ENCODE data around the gene VGLL2.

- TF ChIP-seq CTCF (conservative IDR thresholded peaks at IDR 0.05; ENCODE audit: low read length): no peak
- no peak for TF ChIP-seq EZH2phosphoT487 (IDR thresholded peaks at IDR 0.05; ENCODE audit: borderline replicate concordance, low read depth, low read length)
These were observed 3.6 kb downstream of the VGLL2 start for GRCh38 chr6:117268924-117269323.
